PC-9 (cell line): ENCODE measurements around the gene ARHGAP33. TPM values are rescaled to one million over a fixed set of nuclear protein-coding genes. Genes with fewer than 3 reads are reported as not detected.

Experiments used
- BruUV-seq: library from RNA; stranded (reverse); fragments of 400-500 nt; replicated peaks from 2 replicates; lab custom pipeline; 2021; lab: Mats Ljungman, UMichigan
- CTCF ChIA-PET: fragments of 300-600 bp; sonication (Branson Sonifier 250); formaldehyde crosslinking; loops from one replicate; lab custom pipeline; 2022; ENCODE audit warnings: antibody characterized with exemption; lab: Charles Lee
- POLR2A ChIA-PET: fragments of 300-600 bp; sonication (Branson Sonifier 250); formaldehyde crosslinking; loops from one replicate; lab custom pipeline; 2022; ENCODE audit warnings: antibody characterized with exemption; ENCODE audit not compliant: unreplicated experiment; lab: Charles Lee
- DNase-seq, 2 experiments: peaks; one replicate each; pipeline versions ENCODE4 v3.0.0 to v3.0.0-alpha.2; 2015 to 2022; ENCODE audit warnings: mixed read lengths in 1 of 2
- H2AFZ ChIP-seq: fragments of 200-600 bp; sonication (generic); 2 replicates; pipeline ENCODE4 v1.8.1; 2017; ENCODE audit warnings: antibody characterized with exemption
- H3F3A ChIP-seq: fragments of 200-600 bp; sonication (generic); 2 replicates; pipeline ENCODE4 v1.8.1; 2017; ENCODE audit warnings: antibody characterized with exemption, mild to moderate bottlenecking, low read depth; ENCODE audit not compliant: insufficient read depth
- H3K27ac ChIP-seq: fragments of 200-600 bp; sonication (generic); 2 replicates; pipeline ENCODE4 v1.6.1; 2016; ENCODE audit warnings: mixed run types
- H3K27me3 ChIP-seq: fragments of 200-600 bp; sonication (generic); 2 replicates; pipeline ENCODE4 v1.6.1; 2016; ENCODE audit warnings: low read depth, mixed run types; ENCODE audit not compliant: insufficient read depth
- H3K36me3 ChIP-seq: fragments of 200-600 bp; sonication (generic); 2 replicates; pipeline ENCODE4 v1.6.1; 2016; ENCODE audit warnings: low read depth, mixed run types
- H3K4me1 ChIP-seq: fragments of 200-600 bp; sonication (generic); replicated peaks from 2 replicates; pipeline ENCODE4 v1.6.1; 2016; ENCODE audit warnings: mixed run types; ENCODE audit not compliant: insufficient read depth
- H3K4me2 ChIP-seq: fragments of 200-600 bp; sonication (generic); 2 replicates; pipeline ENCODE4 v1.6.1; 2017; ENCODE audit warnings: mixed run types
- H3K4me3 ChIP-seq: fragments of 200-600 bp; sonication (generic); 2 replicates; pipeline ENCODE4 v1.6.1; 2016; ENCODE audit warnings: mixed run types
- H3K79me2 ChIP-seq: fragments of 200-600 bp; sonication (generic); 2 replicates; pipeline ENCODE4 v1.6.1; 2017; ENCODE audit warnings: low read depth, mixed run types
- H3K9me2 ChIP-seq: fragments of 200-600 bp; sonication (generic); 2 replicates; pipeline ENCODE4 v1.8.1; 2017; ENCODE audit warnings: mild to moderate bottlenecking; ENCODE audit not compliant: insufficient read depth
- H3K9me3 ChIP-seq: fragments of 200-600 bp; sonication (generic); 2 replicates; pipeline ENCODE4 v1.8.1; 2016; ENCODE audit warnings: low read depth; ENCODE audit not compliant: insufficient read depth
- H4K20me1 ChIP-seq: fragments of 200-600 bp; sonication (generic); 2 replicates; pipeline ENCODE4 v1.8.1; 2017; ENCODE audit not compliant: insufficient read depth
- CTCF ChIP-seq: fragments of 200-600 bp; sonication (generic); conservative IDR thresholded peaks from 2 replicates; pipeline ENCODE4 v1.6.1; 2017; ENCODE audit warnings: mixed run types, antibody characterized with exemption, mild to moderate bottlenecking, moderate library complexity
- EZH2 ChIP-seq: fragments of 200-600 bp; sonication (generic); IDR thresholded peaks from 2 replicates; pipeline ENCODE4 v1.8.0; 2017; ENCODE audit warnings: antibody characterized with exemption, low read depth
- intact Hi-C: fragments of 100-400 bp; cut with micrococcal nuclease; formaldehyde crosslinking; loops from one replicate; pipeline ENCODE4 v1.10.0; 2022; ENCODE audit not compliant: unreplicated experiment
- total RNA-seq: library from RNA; stranded (reverse); gene quantifications from 2 replicates; pipeline ENCODE4 v1.2.3, GENCODE V29; 2021

The ARHGAP33 gene
- total RNA-seq, 1 experiment from 2014 or later, result 21.3 TPM

DNA sequence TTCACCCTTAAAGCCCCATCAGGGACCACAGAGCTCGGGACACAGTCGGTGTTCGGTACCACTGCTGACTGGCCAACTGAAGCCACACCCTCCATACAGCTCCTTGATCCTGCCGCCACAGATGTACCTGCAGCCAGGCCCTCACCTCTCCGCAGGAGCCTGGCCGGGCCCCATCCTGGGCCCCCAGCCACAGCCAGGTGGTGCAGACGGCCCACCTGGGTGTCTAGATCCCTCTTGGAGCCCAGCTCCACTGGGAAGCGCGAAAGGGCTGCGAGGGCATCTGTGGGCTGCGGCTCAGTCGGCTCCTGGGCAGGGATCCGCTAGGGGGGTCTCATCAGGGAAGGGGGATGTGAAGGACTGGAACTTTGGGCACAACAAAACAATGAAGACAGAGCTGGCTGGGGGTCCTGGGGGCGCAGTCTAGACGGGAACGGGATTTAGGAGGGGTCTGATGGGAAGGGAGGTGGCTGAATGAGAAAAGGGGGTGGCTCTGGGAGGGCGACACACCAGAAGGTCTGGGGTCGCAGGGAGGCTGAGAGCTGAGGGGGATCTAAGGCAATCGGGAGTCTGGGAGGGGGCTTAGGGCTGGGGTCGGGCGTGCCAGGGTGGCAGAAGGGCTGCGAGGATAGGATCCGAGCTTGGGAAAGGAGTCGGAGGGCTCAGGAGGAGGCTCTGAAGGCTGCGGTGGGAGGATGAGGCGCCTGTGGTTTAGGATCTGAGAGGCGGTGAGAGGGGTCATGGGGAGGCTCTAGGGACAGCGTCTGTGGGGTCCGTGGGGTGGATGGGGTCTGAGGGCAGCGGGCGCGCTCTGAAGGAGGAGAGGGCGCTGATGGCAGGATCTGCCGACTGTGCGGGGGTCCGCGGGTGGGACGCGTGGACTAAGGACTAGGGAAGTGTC, 21.5 kb downstream of the ARHGAP33 start:
- POLR2A ChIA-PET, result no interaction called here
- Histone ChIP-seq H3K9me2 (no peaks in the 10 kb centered on the region), H3K27ac (no peak overlapping the region), H4K20me1 (no peaks in the 10 kb centered on the region), H3F3A (no peaks in the 10 kb centered on the region), H3K79me2 (no peaks in the 10 kb centered on the region), H3K4me1 (no peaks in the 10 kb centered on the region), H3K36me3 (no peaks in the 10 kb centered on the region), H3K4me2 (no peak overlapping the region), H3K9me3 (no peaks in the 10 kb centered on the region), H2AFZ (no peak overlapping the region), H3K4me3 (no peak overlapping the region), H3K27me3 (peaks cover 24% of the 10 kb centered on the region)
- DNase-seq, result no peak
- TF ChIP-seq EZH2 (no peak), CTCF (no peak)
- CTCF ChIA-PET, result no interaction called here
- intact Hi-C loops, result no loop called here
- BruUV-seq, result no TSS peak

- H3K79me2 ChIP-seq, result no peaks in the 10 kb centered on the region
- intact Hi-C loops, result no loop called here
- no peak for TF ChIP-seq CTCF
- TF ChIP-seq EZH2, result no peak
- CTCF ChIA-PET, result no interaction called here
- H3K27ac ChIP-seq, result no peak overlapping the region
- DNase-seq, result no peak
- peaks cover 31% of the 10 kb centered on the region for H3K27me3 ChIP-seq
- H3K9me3 ChIP-seq, result no peaks in the 10 kb centered on the region
- no peak overlapping the region for H2AFZ ChIP-seq
- H3K36me3 ChIP-seq, result no peaks in the 10 kb centered on the region
- H4K20me1 ChIP-seq, result no peaks in the 10 kb centered on the region
- no peak overlapping the region for H3K4me2 ChIP-seq
- POLR2A ChIA-PET, result no interaction called here
- no TSS peak for BruUV-seq
- no peaks in the 10 kb centered on the region for H3K4me1 ChIP-seq
- no peaks in the 10 kb centered on the region for H3F3A ChIP-seq
- no peak overlapping the region for H3K4me3 ChIP-seq
- H3K9me2 ChIP-seq, result no peaks in the 10 kb centered on the region
Measured at GRCh38 chr19:35797663-35798062, 22.3 kb downstream of the ARHGAP33 start.

DNA sequence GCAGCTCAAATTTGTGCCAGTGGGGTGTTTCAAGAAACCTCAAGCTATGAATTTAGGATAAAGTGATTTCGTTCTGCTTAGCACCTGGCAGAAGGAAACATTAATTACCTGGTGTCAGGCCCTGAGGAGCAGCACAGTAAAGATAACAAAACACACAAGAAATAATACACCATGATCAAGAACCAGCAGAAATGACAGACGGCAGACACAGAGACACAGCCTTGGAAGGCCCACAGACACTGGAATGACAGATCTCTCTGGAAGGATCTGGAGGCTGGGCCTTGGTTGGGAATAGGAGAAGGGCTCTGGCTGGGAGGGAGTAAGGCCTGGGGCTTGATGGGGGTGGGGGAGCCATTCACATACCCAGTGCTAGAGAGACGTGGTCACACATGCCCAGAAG, 26.5 kb downstream of the ARHGAP33 start:
- Histone ChIP-seq H3K27ac (no peak overlapping the region), H3F3A (no peaks in the 10 kb centered on the region), H3K79me2 (no peaks in the 10 kb centered on the region), H3K27me3 (peaks cover 50% of the 10 kb centered on the region), H3K4me2 (no peak overlapping the region), H3K9me2 (no peaks in the 10 kb centered on the region), H3K4me1 (no peaks in the 10 kb centered on the region), H3K9me3 (no peaks in the 10 kb centered on the region), H2AFZ (no peak overlapping the region), H3K36me3 (no peaks in the 10 kb centered on the region), H3K4me3 (no peak overlapping the region), H4K20me1 (no peaks in the 10 kb centered on the region)
- intact Hi-C loops, result no loop called here
- no peak for TF ChIP-seq CTCF
- TF ChIP-seq EZH2, result no peak
- DNase-seq, result no peak
- ChIA-PET CTCF (no interaction called here), POLR2A (interaction anchor here (0.6 kb wide), 1 partner anchor 16 kb away, joined by 4 read pairs; no protein-coding TSS in a partner anchor)
- BruUV-seq, result no TSS peak
